Spleen (tissue), 7 donors: Measurements from ENCODE around the gene AFP.

Experiments
- CTCF ChIP-seq, 11 experiments: fragments of 200-600 bp in 7 of 11; fragments of 450-650 bp in 4 of 11; sonication (generic) in 4 of 11; IDR thresholded peaks in 8 of 11; conservative IDR thresholded peaks in 3 of 11; 1 replicate in 7 of 11; 2 replicates in 4 of 11; pipeline versions ENCODE4 v1.4.0 to v1.8.0; 2016 to 2021; ENCODE audit warnings: antibody characterized with exemption in 11 of 11, inconsistent platforms in 4 of 11, mild to moderate bottlenecking in 1 of 11
- POLR2A ChIP-seq, 3 donors: fragments of 450-650 bp; IDR thresholded peaks; one replicate each; pipeline ENCODE4 v1.5.1; 2017; ENCODE audit warnings: antibody characterized with exemption in 3 of 3, mild to moderate bottlenecking in 1 of 3
- POLR2AphosphoS5 ChIP-seq, 3 donors: sonication (generic); formaldehyde crosslinking; IDR thresholded peaks; one replicate each; pipeline ENCODE4 v1.5.1; 2017; ENCODE audit warnings: antibody characterized with exemption in 3 of 3
- donor health status: DM: no; HTN: no; CAD: no; lungs with moderate emphysema.
- donor health status: DM: no; HTN: no; CAD: no.
- donor health status: DM: no; HTN: no; CAD: no.

GRCh38 chr4:73487233-73487632, 51.2 kb downstream of the AFP start:
- TF ChIP-seq CTCF (IDR thresholded peaks at IDR 0.05 in 8 of 11, conservative IDR thresholded peaks at IDR 0.05 in 3 of 11) (no peak), POLR2A (IDR thresholded peaks at IDR 0.05) (no peak), POLR2AphosphoS5 (IDR thresholded peaks at IDR 0.05) (no peak)
